CD4-positive, alpha-beta T cell (primary cell): ENCODE data around the gene GNG13. TPM values are rescaled to one million over a fixed set of nuclear protein-coding genes. Genes with fewer than 3 reads are reported as not detected.

Experiments
- ATAC-seq: fragments of 200-7000 bp; cut with Tn5 transposase; one replicate; pipeline ENCODE4 v1.10.0; 2022; ENCODE audit warnings: mild to moderate bottlenecking; ENCODE audit not compliant: poor library complexity
- CTCF ChIA-PET: fragments of 350-600 bp; sonication (Branson Sonifier 250); formaldehyde crosslinking; loops from one replicate; lab custom pipeline; 2021; ENCODE audit warnings: antibody characterized with exemption, inconsistent platforms; lab: Charles Lee
- POLR2A ChIA-PET: fragments of 350-600 bp; sonication (Branson Sonifier 250); formaldehyde crosslinking; loops from one replicate; lab custom pipeline; 2021; ENCODE audit warnings: antibody characterized with exemption, inconsistent platforms; lab: Charles Lee
- DNase-seq, 14 experiments: peaks; one replicate each; pipeline ENCODE4 v3.0.0-alpha.2; 2013 to 2020; ENCODE audit warnings: mixed read lengths in 2 of 14
- H3K27ac ChIP-seq, 2 donors: one replicate each; pipeline versions ENCODE4 v1.5.1 to v1.7.0; 2013; ENCODE audit warnings: low read length in 2 of 2, low read depth in 1 of 2, mild to moderate bottlenecking in 1 of 2
- H3K27me3 ChIP-seq, 2 experiments: 1 replicate in 1 of 2; 2 replicates in 1 of 2; pipeline versions ENCODE4 v1.6.1 to v1.7.0; 2013; ENCODE audit warnings: low read length in 2 of 2, control low read depth in 1 of 2, mild to moderate bottlenecking in 1 of 2, moderate library complexity in 1 of 2; ENCODE audit not compliant: insufficient read depth in 2 of 2, control insufficient read depth in 1 of 2
- H3K36me3 ChIP-seq: one replicate; pipeline ENCODE4 v1.6.1; 2013; ENCODE audit warnings: low read length, control low read depth; ENCODE audit not compliant: insufficient read depth
- H3K4me1 ChIP-seq: one replicate; pipeline ENCODE4 v1.6.1; 2013; ENCODE audit warnings: low read length, control low read depth; ENCODE audit not compliant: insufficient read depth
- H3K4me3 ChIP-seq: one replicate; pipeline ENCODE4 v1.5.1; 2013; ENCODE audit warnings: mild to moderate bottlenecking, low read length, moderate library complexity
- H3K9me3 ChIP-seq, 2 experiments: 1 replicate in 1 of 2; 2 replicates in 1 of 2; pipeline versions ENCODE4 v1.6.1 to v1.7.0; 2013; ENCODE audit warnings: low read length in 2 of 2, mild to moderate bottlenecking in 2 of 2, control low read depth in 1 of 2, moderate library complexity in 1 of 2; ENCODE audit not compliant: control insufficient read depth in 1 of 2, insufficient read depth in 1 of 2
- H3K27ac Mint-ChIP-seq: one replicate; pipeline ENCODE4 v1.8.0; 2020; ENCODE audit warnings: mixed read lengths
- H3K27me3 Mint-ChIP-seq: one replicate; pipeline ENCODE4 v1.8.0; 2021; ENCODE audit warnings: mixed read lengths
- H3K36me3 Mint-ChIP-seq: one replicate; pipeline ENCODE4 v1.8.0; 2021; ENCODE audit warnings: low read depth, mixed read lengths
- H3K4me1 Mint-ChIP-seq: one replicate; pipeline ENCODE4 v1.8.0; 2021; ENCODE audit warnings: low read depth, mixed read lengths
- H3K4me3 Mint-ChIP-seq: one replicate; pipeline ENCODE4 v1.8.0; 2020; ENCODE audit warnings: mild to moderate bottlenecking, mixed read lengths
- H3K9me3 Mint-ChIP-seq: one replicate; pipeline ENCODE4 v1.8.0; 2020; ENCODE audit warnings: mixed read lengths
- CTCF ChIP-seq: fragments of 200-600 bp; IDR thresholded peaks from one replicate; pipeline ENCODE4 v1.8.0; 2022; ENCODE audit warnings: antibody characterized with exemption, mild to moderate bottlenecking
- intact Hi-C, 2 experiments: fragments of 100-400 bp; cut with DNase I in 1 of 2; cut with micrococcal nuclease in 1 of 2; formaldehyde crosslinking; loops; one replicate each; pipeline versions ENCODE4 v1.15.1 to v1.9.0; 2023 to 2025; cut with DNase I, micrococcal nuclease
- total RNA-seq, 174 experiments: library from RNA in 2 of 174; stranded (reverse) in 2 of 174; gene quantifications; one replicate each; pipeline ENCODE4 v1.2.3 and lab custom pipeline; 2021 to 2026

The GNG13 gene
- total RNA-seq, 2 experiments from 2014 or later, result not detected

- H3K4me3 Mint-ChIP-seq, result no peak overlapping the region
- peaks cover 5% of the 10 kb centered on the region for H3K27me3 Mint-ChIP-seq
- no peak overlapping the region for H3K27ac ChIP-seq
- POLR2A ChIA-PET, result no interaction called here
- peaks cover 0 to 4% of the 10 kb centered on the region in 2 experiments for H3K27me3 ChIP-seq
- H3K9me3 Mint-ChIP-seq, result no peaks in the 10 kb centered on the region
- no peaks in the 10 kb centered on the region for H3K4me1 Mint-ChIP-seq
- H3K9me3 ChIP-seq, result no peaks in the 10 kb centered on the region
- DNase-seq (no peak), ATAC-seq (no peak)
- no peaks in the 10 kb centered on the region for H3K4me1 ChIP-seq
- H3K27ac Mint-ChIP-seq, result no peak overlapping the region
- H3K4me3 ChIP-seq, result no peak overlapping the region
- no peaks in the 10 kb centered on the region for H3K36me3 ChIP-seq
- no peak for TF ChIP-seq CTCF
- CTCF ChIA-PET, result no interaction called here
- no peaks in the 10 kb centered on the region for H3K36me3 Mint-ChIP-seq
- intact Hi-C loops, result no loop called here
These were observed 26.2 kb downstream of the GNG13 start for GRCh38 chr16:774086-775001.

DNA sequence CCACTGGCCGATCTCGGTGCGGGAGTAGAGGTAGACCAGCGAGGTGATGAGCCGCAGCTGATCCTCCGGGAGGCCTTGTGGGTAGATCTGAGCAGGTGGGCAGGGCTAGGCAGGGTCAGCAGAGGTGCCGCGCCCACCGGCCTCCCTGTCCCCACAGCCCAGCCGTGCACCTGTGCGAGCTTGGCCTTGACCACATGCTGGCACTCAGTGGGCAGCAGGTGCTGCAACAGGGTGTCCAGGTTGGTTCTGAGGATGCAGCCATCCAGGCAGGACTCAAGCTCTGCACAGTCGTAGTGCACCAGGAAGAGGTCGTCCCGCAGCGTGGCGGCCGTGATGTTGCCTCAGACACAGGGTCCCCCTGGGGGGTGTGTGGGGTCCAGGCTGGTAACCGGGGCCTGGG, 27.6 kb downstream of the GNG13 start:
- no peak overlapping the region for H3K27ac Mint-ChIP-seq
- intact Hi-C loops, result no loop called here
- Histone ChIP-seq H3K27ac (no peak overlapping the region), H3K36me3 (no peaks in the 10 kb centered on the region), H3K9me3 (no peaks in the 10 kb centered on the region), H3K4me1 (no peaks in the 10 kb centered on the region), H3K27me3 (peaks cover 0 to 5% of the 10 kb centered on the region in 2 experiments), H3K4me3 (no peak overlapping the region)
- H3K4me1 Mint-ChIP-seq, result no peaks in the 10 kb centered on the region
- no peak overlapping the region for H3K4me3 Mint-ChIP-seq
- no peak for TF ChIP-seq CTCF
- ChIA-PET POLR2A (no interaction called here), CTCF (no interaction called here)
- no peaks in the 10 kb centered on the region for H3K9me3 Mint-ChIP-seq
- no peak for DNase-seq
- no peak for ATAC-seq
- H3K36me3 Mint-ChIP-seq, result no peaks in the 10 kb centered on the region
- H3K27me3 Mint-ChIP-seq, result peaks cover 5% of the 10 kb centered on the region

DNA sequence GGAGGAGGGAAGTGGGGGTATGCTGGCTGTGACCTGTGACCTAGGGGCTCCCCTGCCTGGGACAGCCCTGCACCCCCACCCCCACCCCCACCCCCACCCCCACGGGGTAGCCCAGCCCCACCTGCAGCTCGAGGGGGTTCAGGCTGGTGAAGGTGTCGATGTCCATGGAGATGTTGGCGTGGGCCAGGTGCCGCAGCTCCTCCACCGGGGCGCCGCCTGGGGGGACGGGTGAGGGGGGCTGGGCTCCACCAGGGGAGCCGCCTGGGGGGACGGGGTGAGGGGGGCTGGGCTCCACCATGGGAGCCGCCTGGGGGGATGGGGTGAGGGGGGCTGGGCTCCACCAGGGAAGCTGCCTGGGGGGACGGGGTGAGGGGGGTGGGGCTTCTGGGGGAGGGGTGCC, 30.1 kb downstream of the GNG13 start:
- DNase-seq (peak in 1 of 14 experiments; percentile 16), ATAC-seq (no peak)
- intact Hi-C loops, result no loop called here
- H3K4me3 ChIP-seq, result no peak overlapping the region
- no peaks in the 10 kb centered on the region for H3K4me1 ChIP-seq
- H3K27me3 ChIP-seq, result peaks cover 0 to 2% of the 10 kb centered on the region in 2 experiments
- POLR2A ChIA-PET, result no interaction called here
- no peak overlapping the region for H3K27ac ChIP-seq
- CTCF ChIA-PET, result no interaction called here
- no peaks in the 10 kb centered on the region for H3K36me3 ChIP-seq
- Mint-ChIP-seq H3K4me3 (no peak overlapping the region), H3K27me3 (no peaks in the 10 kb centered on the region), H3K9me3 (no peaks in the 10 kb centered on the region), H3K36me3 (no peaks in the 10 kb centered on the region), H3K27ac (no peak overlapping the region), H3K4me1 (no peaks in the 10 kb centered on the region)
- TF ChIP-seq CTCF, result no peak
- no peaks in the 10 kb centered on the region for H3K9me3 ChIP-seq
